Neural cell (in vitro differentiated cells): Measurements from ENCODE around the gene LYPLAL1.
"Not testable (repeated sequence)": the region's sequence is repeated elsewhere in the genome, so short reads cannot be mapped to it uniquely, and the experiment has no call there.

Experiments used
- EZH2 ChIP-seq: fragments of 200-600, 300-800 bp; shearing (Covaris generic), sonication (generic); IDR thresholded peaks from 2 replicates; pipeline ENCODE4 v1.6.1; 2014; ENCODE audit warnings: antibody characterized with exemption, low read length, borderline replicate concordance, mild to moderate bottlenecking; ENCODE audit not compliant: insufficient read depth, poor library complexity, severe bottlenecking
- MXI1 ChIP-seq: fragments of 450-650 bp; conservative IDR thresholded peaks from 2 replicates; pipeline ENCODE4 v1.6.1; 2014; ENCODE audit warnings: antibody characterized with exemption, mild to moderate bottlenecking; ENCODE audit not compliant: poor library complexity, severe bottlenecking
- POLR2AphosphoS5 ChIP-seq: IDR thresholded peaks from 2 replicates; pipeline ENCODE4 v1.6.1; 2012
- RAD21 ChIP-seq: fragments of 450-650 bp; conservative IDR thresholded peaks from 2 replicates; pipeline ENCODE4 v1.6.1; 2014; ENCODE audit warnings: antibody characterized with exemption, mild to moderate bottlenecking, moderate library complexity
- SMC3 ChIP-seq: fragments of 450-650 bp; conservative IDR thresholded peaks from 2 replicates; pipeline ENCODE4 v1.6.1; 2014; ENCODE audit warnings: antibody characterized with exemption, mild to moderate bottlenecking, moderate library complexity; ENCODE audit not compliant: poor library complexity
- TF ChIP-seq, protein P1 (sequence below): fragments of 450-650 bp; IDR thresholded peaks from 2 replicates; pipeline ENCODE4 v1.5.1; 2014; ENCODE audit warnings: antibody characterized with exemption, mild to moderate bottlenecking, moderate library complexity; ENCODE audit not compliant: poor library complexity, severe bottlenecking

DNA sequence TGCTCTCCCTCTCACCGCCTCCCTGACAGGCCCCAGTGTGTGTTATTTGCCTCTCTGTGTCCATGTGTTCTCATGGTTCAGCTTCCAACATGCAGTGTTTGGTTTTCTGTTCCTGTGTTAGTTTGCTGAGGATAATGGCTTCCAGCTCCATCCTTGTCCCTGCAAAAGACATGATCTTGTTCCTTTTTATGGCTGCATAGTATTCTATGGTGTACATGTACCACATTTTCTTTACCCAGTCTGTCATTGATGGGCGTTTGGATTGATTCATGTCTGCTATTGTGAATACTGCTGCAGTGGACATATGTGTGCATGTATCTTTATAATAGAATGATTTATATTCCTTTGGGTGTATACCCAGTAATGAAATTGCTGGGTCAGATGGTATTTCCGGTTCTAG, 22.2 kb downstream of the LYPLAL1 start:
- not testable (repeated sequence) for TF ChIP-seq SMC3, POLR2AphosphoS5, EZH2, RAD21, MXI1
- TF ChIP-seq, protein P1, sequence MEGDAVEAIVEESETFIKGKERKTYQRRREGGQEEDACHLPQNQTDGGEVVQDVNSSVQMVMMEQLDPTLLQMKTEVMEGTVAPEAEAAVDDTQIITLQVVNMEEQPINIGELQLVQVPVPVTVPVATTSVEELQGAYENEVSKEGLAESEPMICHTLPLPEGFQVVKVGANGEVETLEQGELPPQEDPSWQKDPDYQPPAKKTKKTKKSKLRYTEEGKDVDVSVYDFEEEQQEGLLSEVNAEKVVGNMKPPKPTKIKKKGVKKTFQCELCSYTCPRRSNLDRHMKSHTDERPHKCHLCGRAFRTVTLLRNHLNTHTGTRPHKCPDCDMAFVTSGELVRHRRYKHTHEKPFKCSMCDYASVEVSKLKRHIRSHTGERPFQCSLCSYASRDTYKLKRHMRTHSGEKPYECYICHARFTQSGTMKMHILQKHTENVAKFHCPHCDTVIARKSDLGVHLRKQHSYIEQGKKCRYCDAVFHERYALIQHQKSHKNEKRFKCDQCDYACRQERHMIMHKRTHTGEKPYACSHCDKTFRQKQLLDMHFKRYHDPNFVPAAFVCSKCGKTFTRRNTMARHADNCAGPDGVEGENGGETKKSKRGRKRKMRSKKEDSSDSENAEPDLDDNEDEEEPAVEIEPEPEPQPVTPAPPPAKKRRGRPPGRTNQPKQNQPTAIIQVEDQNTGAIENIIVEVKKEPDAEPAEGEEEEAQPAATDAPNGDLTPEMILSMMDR: not testable (repeated sequence)
